Type B pancreatic cell (in vitro differentiated cells): ENCODE data around the gene PRR20G. TPM values are rescaled to one million over a fixed set of nuclear protein-coding genes. Genes with fewer than 3 reads are reported as not detected.
"Not testable (repeated sequence)": the region's sequence is repeated elsewhere in the genome, so short reads cannot be mapped to it uniquely, and the experiment has no call there.

ENCODE experiments used
- DNase-seq: peaks from one replicate; pipeline ENCODE4 v3.0.0; 2021; ENCODE audit warnings: mixed read lengths; ENCODE audit not compliant: unreplicated experiment; ENCODE audit errors: extremely low spot score
- H3K27ac Mint-ChIP-seq: 2 replicates; pipeline ENCODE4 v1.8.0; 2021; ENCODE audit warnings: mild to moderate bottlenecking, mixed read lengths
- H3K27me3 Mint-ChIP-seq: 2 replicates; pipeline ENCODE4 v1.8.0; 2021; ENCODE audit warnings: mixed read lengths
- H3K36me3 Mint-ChIP-seq: 2 replicates; pipeline ENCODE4 v1.8.0; 2021; ENCODE audit warnings: mixed read lengths
- H3K4me1 Mint-ChIP-seq: one replicate; pipeline ENCODE4 v1.8.0; 2021; ENCODE audit warnings: mixed read lengths; ENCODE audit not compliant: unreplicated experiment
- H3K4me3 Mint-ChIP-seq: 2 replicates; pipeline ENCODE4 v1.8.0; 2021; ENCODE audit warnings: mild to moderate bottlenecking, mixed read lengths
- H3K9me3 Mint-ChIP-seq: 2 replicates; pipeline ENCODE4 v1.8.0; 2021; ENCODE audit warnings: mixed read lengths
- CTCF ChIP-seq: fragments of 200-600 bp; sonication (generic); conservative IDR thresholded peaks from 2 replicates; pipeline ENCODE4 v1.5.0; 2021; ENCODE audit warnings: antibody characterized with exemption, mild to moderate bottlenecking
- total RNA-seq: library from RNA; stranded (reverse); gene quantifications from 2 replicates; pipeline ENCODE4 v1.2.1, GENCODE V29; 2021; ENCODE audit warnings: low replicate concordance

Gene PRR20G
- total RNA-seq, 1 donor from 2014 or later, result not detected

DNA sequence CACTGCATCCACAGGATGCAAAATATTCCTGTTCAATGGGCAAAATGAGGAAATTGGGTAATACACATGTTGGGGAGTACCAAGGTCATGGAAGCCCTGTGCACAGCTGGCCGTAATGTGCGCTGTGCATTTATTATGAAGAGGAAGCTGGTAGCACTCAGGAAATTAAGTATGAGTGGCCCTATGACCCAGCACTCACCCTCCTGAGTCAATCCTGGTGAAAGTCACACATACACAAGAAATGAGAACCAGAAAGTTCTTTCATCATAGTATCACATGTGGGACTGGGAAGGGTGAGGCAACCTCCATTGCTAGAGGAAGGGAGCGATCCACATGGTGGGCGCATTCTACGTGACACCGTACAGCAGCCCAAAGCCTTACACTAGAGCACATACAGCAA is 11.4 kb upstream of the PRR20G start:
- no peaks in the 10 kb centered on the region for H3K4me1 Mint-ChIP-seq
- H3K4me3 Mint-ChIP-seq, result no peak overlapping the region
- TF ChIP-seq CTCF, result no peak
- no peak for DNase-seq
- no peaks in the 10 kb centered on the region for H3K36me3 Mint-ChIP-seq
- H3K9me3 Mint-ChIP-seq, result no peaks in the 10 kb centered on the region
- H3K27me3 Mint-ChIP-seq, result peaks cover 51% of the 10 kb centered on the region
- H3K27ac Mint-ChIP-seq, result no peak overlapping the region

GRCh38 chr3:127296959-127297358 is 9.1 kb upstream of the PRR20G start:
- TF ChIP-seq CTCF, result no peak
- H3K4me3 Mint-ChIP-seq, result no peak overlapping the region
- H3K27ac Mint-ChIP-seq, result no peak overlapping the region
- H3K4me1 Mint-ChIP-seq, result no peaks in the 10 kb centered on the region
- H3K27me3 Mint-ChIP-seq, result peaks cover 43% of the 10 kb centered on the region
- H3K36me3 Mint-ChIP-seq, result no peaks in the 10 kb centered on the region
- H3K9me3 Mint-ChIP-seq, result no peaks in the 10 kb centered on the region
- DNase-seq, result no peak

DNA sequence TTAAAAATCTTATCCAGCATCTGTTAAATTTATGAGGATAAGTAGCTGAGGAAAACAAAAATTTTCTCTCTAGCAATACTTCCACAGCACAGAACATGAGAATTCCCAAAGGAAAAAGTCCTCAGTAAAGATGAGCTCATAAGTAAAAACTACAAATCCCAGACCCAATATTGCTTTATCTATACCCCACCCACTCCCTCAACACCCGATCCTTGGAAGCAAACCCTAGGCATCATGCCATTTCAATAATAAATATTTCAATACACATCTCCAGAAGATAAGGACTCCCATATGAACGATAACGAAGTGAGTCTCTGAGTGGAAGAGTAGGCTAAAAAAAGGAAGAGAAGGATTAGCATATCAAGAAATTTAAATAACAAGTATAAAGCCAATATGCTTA is 8.3 kb upstream of the PRR20G start:
- H3K4me1 Mint-ChIP-seq, result no peaks in the 10 kb centered on the region
- H3K9me3 Mint-ChIP-seq, result no peaks in the 10 kb centered on the region
- no peak for DNase-seq
- H3K4me3 Mint-ChIP-seq, result no peak overlapping the region
- no peak for TF ChIP-seq CTCF
- H3K27me3 Mint-ChIP-seq, result peaks cover 39% of the 10 kb centered on the region
- no peaks in the 10 kb centered on the region for H3K36me3 Mint-ChIP-seq
- H3K27ac Mint-ChIP-seq, result no peak overlapping the region

DNA sequence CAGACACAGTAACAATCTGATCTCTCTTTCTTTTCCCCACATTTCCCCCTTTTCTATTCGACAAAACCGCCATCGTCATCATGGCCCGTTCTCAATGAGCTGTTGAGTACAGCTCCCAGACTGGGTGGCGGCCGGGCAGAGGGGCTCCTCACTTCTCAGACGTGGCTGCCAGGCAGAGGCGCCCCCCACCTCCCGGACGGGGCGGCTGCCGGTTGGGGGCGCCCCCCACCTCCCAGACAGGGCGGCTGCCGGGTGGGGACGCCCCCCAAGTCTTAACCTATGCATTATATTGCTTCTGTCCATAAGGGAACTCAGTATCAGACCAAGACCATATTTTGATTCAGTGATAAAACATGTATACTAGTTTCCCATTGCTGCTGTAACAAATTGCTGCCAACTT is 5.8 kb upstream of the PRR20G start:
- H3K9me3 Mint-ChIP-seq, H3K27ac Mint-ChIP-seq, H3K36me3 Mint-ChIP-seq, DNase-seq, H3K4me3 Mint-ChIP-seq, H3K4me1 Mint-ChIP-seq: not testable (repeated sequence)
- H3K27me3 Mint-ChIP-seq, result peaks cover 25% of the 10 kb centered on the region

DNA sequence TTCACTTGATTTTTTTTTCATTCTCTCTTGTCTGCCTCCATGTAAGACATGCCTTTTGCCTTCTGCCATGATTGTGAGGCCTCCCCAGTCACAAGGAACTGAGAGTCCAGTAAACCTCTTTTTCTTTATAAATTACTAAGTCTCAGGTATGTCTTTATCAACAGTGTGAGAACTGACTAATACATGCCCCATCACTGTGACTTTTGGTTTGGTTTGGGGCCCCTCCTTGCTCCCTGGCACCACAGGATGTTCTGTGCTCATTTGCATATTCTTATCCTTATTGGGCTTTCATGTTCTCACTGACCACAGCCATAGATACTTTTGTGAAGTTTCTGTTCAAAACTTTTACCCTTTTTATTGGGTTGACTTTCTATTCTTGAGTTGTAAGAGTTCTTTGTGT is 3.8 kb upstream of the PRR20G start:
- Mint-ChIP-seq H3K27ac (no peak overlapping the region), H3K9me3 (no peaks in the 10 kb centered on the region), H3K4me3 (no peak overlapping the region), H3K4me1 (no peaks in the 10 kb centered on the region), H3K27me3 (peaks cover 15% of the 10 kb centered on the region), H3K36me3 (no peaks in the 10 kb centered on the region)
- DNase-seq, result no peak
- no peak for TF ChIP-seq CTCF

- H3K36me3 Mint-ChIP-seq, result no peaks in the 10 kb centered on the region
- no peak overlapping the region for H3K27ac Mint-ChIP-seq
- TF ChIP-seq CTCF, result no peak
- no peak for DNase-seq
- no peaks in the 10 kb centered on the region for H3K4me1 Mint-ChIP-seq
- H3K27me3 Mint-ChIP-seq, result peaks cover 16% of the 10 kb centered on the region
- H3K9me3 Mint-ChIP-seq, result no peaks in the 10 kb centered on the region
- H3K4me3 Mint-ChIP-seq, result no peak overlapping the region
Measured at GRCh38 chr3:127291114-127291513, 3.3 kb upstream of the PRR20G start.
